ENCODE results near the gene KRT6C. TPM values are rescaled to one million over a fixed set of nuclear protein-coding genes. Genes with fewer than 3 reads are reported as not detected.

KRT6C gene
- total and polyA plus RNA-seq, 2 donors from 2014 or later: not detected

- H3K9me3 ChIP-seq (ENCODE audit: control insufficient read depth in 2 of 3, insufficient read depth in 1 of 3, low read length in 3 of 3): no peaks in the 10 kb centered on the region
- DNase-seq (peak in 1 of 5 donors; percentile 74), FAIRE-seq (no peak)
- no peaks in the 10 kb centered on the region for H3K4me1 ChIP-seq (ENCODE audit: control insufficient read depth in 2 of 3, insufficient read depth in 2 of 3, low read depth in 1 of 3, low read length in 3 of 3)
- H3K27ac ChIP-seq (ENCODE audit: low read depth in 2 of 2, low read length in 2 of 2): no peak overlapping the region
- H3K9ac ChIP-seq (ENCODE audit: low read length in 3 of 3): no peak overlapping the region
- no peak overlapping the region for H3K4me3 ChIP-seq (ENCODE audit: low read length in 3 of 3)
- H3K36me3 ChIP-seq (ENCODE audit: control insufficient read depth in 2 of 3, insufficient read depth in 3 of 3, low read length in 3 of 3): no peaks in the 10 kb centered on the region
- intact Hi-C loops (cut with DNase I): no loop called here
- no peaks in the 10 kb centered on the region for H3K27me3 ChIP-seq (ENCODE audit: control insufficient read depth, insufficient read depth, low read length)
- TF ChIP-seq, protein P1, sequence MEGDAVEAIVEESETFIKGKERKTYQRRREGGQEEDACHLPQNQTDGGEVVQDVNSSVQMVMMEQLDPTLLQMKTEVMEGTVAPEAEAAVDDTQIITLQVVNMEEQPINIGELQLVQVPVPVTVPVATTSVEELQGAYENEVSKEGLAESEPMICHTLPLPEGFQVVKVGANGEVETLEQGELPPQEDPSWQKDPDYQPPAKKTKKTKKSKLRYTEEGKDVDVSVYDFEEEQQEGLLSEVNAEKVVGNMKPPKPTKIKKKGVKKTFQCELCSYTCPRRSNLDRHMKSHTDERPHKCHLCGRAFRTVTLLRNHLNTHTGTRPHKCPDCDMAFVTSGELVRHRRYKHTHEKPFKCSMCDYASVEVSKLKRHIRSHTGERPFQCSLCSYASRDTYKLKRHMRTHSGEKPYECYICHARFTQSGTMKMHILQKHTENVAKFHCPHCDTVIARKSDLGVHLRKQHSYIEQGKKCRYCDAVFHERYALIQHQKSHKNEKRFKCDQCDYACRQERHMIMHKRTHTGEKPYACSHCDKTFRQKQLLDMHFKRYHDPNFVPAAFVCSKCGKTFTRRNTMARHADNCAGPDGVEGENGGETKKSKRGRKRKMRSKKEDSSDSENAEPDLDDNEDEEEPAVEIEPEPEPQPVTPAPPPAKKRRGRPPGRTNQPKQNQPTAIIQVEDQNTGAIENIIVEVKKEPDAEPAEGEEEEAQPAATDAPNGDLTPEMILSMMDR (IDR thresholded peaks at IDR 0.05; ENCODE audit: borderline replicate concordance, extremely low read depth, insufficient read depth): no peak
These were observed 49.7 kb downstream of the KRT6C start for GRCh38 chr12:52423661-52424500.

DNA sequence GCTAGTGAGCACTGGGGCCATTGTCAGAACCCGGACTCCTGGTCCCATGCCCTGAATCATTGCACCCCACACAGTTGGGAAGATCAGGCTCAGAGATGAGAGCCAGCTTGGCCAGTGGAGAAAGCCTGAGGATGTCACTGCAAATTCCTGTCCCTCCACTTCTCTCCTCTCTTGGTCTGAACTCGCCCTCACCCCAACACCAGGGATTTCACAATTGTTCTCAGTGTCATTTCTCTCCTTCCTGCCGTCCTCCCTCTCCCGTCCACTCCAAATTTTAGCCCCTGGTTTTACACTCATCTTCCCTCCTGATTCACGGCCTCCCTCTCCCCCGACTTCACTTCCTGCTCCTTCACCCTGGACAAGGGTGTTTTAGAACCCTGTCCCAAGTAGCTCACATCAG lies 50.6 kb downstream of the KRT6C start:
- TF ChIP-seq, protein P1 (IDR thresholded peaks at IDR 0.05; ENCODE audit: borderline replicate concordance, extremely low read depth, insufficient read depth): no peak
- DNase-seq (no peak), FAIRE-seq (no peak)
- Histone ChIP-seq H3K4me1 (ENCODE audit: control insufficient read depth in 2 of 3, insufficient read depth in 2 of 3, low read depth in 1 of 3, low read length in 3 of 3) (no peaks in the 10 kb centered on the region), H3K27me3 (ENCODE audit: control insufficient read depth, insufficient read depth, low read length) (no peaks in the 10 kb centered on the region), H3K9me3 (ENCODE audit: control insufficient read depth in 2 of 3, insufficient read depth in 1 of 3, low read length in 3 of 3) (no peaks in the 10 kb centered on the region), H3K9ac (ENCODE audit: low read length in 3 of 3) (no peak overlapping the region), H3K4me3 (ENCODE audit: low read length in 3 of 3) (no peak overlapping the region), H3K36me3 (ENCODE audit: control insufficient read depth in 2 of 3, insufficient read depth in 3 of 3, low read length in 3 of 3) (no peaks in the 10 kb centered on the region), H3K27ac (ENCODE audit: low read depth in 2 of 2, low read length in 2 of 2) (peak overlapping the region in 1 of 2 donors; percentile 13)
- intact Hi-C loops (cut with DNase I): no loop called here

GRCh38 chr12:52419656-52420055 lies 53.9 kb downstream of the KRT6C start:
- FAIRE-seq (no peak), DNase-seq (no peak)
- Histone ChIP-seq H3K9ac (ENCODE audit: low read length in 3 of 3) (no peak overlapping the region), H3K27me3 (ENCODE audit: control insufficient read depth, insufficient read depth, low read length) (no peaks in the 10 kb centered on the region), H3K4me3 (ENCODE audit: low read length in 3 of 3) (no peak overlapping the region), H3K36me3 (ENCODE audit: control insufficient read depth in 2 of 3, insufficient read depth in 3 of 3, low read length in 3 of 3) (no peaks in the 10 kb centered on the region), H3K27ac (ENCODE audit: low read depth in 2 of 2, low read length in 2 of 2) (no peak overlapping the region), H3K9me3 (ENCODE audit: control insufficient read depth in 2 of 3, insufficient read depth in 1 of 3, low read length in 3 of 3) (no peaks in the 10 kb centered on the region), H3K4me1 (ENCODE audit: control insufficient read depth in 2 of 3, insufficient read depth in 2 of 3, low read depth in 1 of 3, low read length in 3 of 3) (peaks cover 0 to 2% (median 0%) of the 10 kb centered on the region in 3 donors)
- intact Hi-C loops (cut with DNase I): no loop called here
- TF ChIP-seq, protein P1 (IDR thresholded peaks at IDR 0.05; ENCODE audit: borderline replicate concordance, extremely low read depth, insufficient read depth): no peak

Data from kidney (tissue), 14 donors.